ENCODE measurements around the gene CRYZL1. TPM values are rescaled to one million over a fixed set of nuclear protein-coding genes. Genes with fewer than 3 reads are reported as not detected.
"Not testable (repeated sequence)": the region's sequence is repeated elsewhere in the genome, so short reads cannot be mapped to it uniquely, and the experiment has no call there.

The CRYZL1 gene
- total RNA-seq, 1 experiment from 2014 or later: 21.1 TPM

DNA sequence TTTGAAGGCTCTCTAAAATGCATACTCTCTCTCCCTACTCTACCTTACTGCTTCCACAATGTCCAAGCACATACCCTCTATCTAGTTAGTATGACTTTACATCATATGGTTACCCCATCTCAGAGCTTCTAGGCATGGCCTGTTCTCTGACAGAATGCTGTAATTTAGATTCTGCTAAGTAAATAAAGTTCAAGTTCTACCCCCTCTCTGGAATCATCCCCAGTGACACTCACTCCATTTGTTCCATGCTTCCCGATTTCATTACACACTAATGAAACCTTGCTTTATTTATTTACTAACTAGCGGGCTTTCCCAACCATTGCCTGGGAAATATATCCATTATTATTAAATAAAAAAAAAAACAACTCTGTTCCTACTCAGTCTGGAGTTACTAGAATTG lies 7.3 kb downstream of the CRYZL1 start:
- no peak for DNase-seq (ENCODE audit: low read depth)

DNA sequence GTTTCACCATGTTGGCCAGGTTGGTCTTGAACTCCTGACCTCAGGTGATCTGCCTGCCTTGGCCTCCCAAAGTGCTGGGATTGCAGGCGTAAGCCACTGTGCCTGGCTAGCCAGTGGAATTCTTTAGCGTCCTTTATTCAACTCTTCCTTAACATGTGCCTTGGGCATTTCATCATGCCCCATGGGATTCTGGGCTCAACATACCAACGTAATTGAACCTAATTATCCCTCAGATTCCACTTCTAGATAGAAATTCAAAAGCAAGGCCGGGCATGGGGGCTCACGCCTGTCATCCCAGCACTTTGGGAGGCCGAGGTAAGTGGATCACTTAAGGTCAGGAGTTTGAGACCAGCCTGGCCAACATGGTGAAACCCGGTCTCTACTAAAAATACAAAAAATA lies 15.4 kb downstream of the CRYZL1 start:
- not testable (repeated sequence) for DNase-seq (ENCODE audit: low read depth)

DNA sequence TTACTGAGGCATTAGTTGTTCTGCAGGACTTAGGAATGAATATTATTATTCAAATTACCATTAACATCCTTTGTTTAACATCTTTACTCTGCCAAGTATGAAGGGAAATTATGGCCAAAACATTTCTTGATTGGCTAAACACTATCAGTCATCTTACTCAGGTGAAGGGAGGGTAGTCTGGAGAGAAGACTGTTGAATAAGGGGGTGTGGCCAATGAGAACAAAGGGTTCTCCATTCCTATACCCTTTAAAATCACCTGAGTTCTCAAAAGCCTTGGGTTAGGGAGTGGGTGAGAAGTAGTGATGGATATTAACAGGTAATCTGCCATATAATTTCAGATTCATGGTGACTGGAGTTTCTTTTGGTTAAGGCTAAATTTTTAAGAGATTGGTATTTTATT lies 19.3 kb downstream of the CRYZL1 start:
- DNase-seq (ENCODE audit: low read depth): no peak

DNA sequence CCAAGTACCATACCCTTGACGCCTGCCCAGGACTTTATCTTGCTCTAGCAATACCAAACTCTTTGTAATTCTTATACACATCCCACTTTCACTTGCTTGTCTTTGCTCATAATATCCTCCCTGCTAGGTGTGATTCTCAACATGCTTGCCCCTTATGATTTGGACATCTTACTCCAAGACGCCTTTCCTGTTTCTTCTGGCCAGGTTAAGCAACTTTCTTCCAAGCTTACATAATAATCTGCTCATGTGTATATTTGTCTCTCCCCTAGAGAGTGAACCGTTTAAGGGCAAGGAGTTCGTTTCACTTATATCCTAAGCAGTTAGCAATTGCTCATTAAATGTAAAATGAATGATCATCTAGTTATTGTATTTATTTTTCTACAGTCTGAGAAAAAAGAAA lies 21.8 kb downstream of the CRYZL1 start:
- DNase-seq (ENCODE audit: low read depth): no peak

DNA sequence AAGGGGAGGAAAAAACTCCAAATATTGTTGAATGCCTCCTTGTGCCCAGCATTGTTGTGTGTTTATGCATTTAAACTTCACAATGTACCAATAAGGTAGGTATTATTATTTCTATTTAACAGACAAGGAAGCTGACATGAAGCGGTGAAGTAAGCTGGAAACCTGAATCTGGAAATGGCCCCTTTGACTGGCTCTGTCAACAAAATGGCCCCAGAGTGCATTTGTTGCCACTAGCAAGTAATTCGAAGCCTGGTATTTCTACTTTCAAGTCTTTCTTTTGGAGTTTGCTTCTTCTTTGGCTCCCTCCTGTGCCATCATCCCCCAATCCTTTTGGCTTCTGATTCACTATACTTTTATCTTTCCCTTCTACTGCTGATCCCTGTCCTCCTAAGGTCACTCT lies 23.1 kb downstream of the CRYZL1 start:
- DNase-seq (ENCODE audit: low read depth): no peak

DNA sequence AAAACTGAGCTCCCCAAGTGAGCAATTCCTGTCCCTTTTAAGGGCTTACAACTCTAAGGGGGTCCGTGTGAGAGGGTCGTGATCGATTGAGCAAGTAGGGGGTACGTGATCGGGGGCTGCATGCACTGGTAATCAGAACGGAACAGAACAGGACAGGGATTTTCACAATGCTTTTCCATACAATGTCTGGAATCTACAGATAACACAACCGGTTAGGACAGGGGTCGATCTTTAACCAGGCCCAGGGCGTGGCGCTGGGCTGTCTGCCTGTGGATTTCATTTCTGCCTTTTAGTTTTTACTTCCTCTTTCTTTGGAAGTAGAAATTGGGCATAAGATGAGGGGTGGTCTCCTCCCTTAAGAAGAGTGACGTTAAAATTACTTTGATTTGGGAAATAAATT lies 24.0 kb downstream of the CRYZL1 start:
- DNase-seq (ENCODE audit: low read depth): not testable (repeated sequence)

DNA sequence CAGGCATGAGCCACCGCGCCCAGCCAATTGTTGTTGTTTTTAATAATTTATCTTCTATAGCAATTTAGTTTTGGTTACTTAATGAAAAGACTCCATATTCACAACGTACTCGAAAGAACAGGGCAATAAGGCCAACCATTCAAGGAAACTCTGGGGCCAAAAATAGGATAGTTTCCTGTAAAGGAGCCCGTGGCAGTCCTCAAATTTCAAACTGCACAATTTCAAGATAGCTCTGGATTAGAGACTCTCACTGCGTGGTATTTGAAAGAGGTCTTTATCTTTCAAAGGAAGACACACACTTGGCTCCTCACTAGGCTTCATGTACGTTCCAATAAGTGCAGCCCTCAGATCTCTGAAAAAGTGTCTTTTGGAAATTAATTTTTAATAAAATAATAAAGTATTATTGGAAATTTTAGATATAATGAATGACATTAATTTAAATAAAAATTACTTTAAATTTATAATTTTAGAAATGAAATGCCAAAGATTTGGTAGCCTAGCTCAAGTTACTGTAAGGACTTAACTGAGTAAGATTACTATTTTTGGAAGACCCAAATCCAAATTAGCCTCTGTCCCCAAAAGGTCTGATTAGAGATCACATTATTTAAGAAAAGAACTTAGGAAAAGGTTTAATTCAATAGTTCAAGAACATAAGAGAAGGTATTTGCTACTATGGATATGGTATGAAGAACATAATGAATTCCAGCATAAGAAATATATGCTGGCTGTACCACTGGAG lies 30.4 kb downstream of the CRYZL1 start:
- DNase-seq (ENCODE audit: low read depth): no peak

DNA sequence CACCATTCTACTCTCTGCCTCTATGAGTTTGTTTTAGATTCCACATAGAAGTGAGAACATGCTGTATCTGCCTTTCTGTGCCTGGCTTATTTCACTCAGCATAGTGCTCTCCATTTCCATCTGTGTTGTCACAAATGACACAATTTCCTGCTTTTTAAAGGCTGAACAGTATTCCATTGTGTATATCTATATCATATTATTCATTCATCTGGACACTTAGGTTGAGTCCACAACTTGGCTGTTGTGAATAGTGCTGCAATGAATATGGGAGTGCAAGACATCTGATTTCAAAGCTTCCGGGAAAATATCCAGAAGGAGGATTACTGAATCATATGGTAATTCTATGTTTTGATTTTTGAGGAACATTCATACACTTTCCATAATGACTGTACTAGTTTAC lies 33.0 kb downstream of the CRYZL1 start:
- DNase-seq (ENCODE audit: low read depth): no peak

DNA sequence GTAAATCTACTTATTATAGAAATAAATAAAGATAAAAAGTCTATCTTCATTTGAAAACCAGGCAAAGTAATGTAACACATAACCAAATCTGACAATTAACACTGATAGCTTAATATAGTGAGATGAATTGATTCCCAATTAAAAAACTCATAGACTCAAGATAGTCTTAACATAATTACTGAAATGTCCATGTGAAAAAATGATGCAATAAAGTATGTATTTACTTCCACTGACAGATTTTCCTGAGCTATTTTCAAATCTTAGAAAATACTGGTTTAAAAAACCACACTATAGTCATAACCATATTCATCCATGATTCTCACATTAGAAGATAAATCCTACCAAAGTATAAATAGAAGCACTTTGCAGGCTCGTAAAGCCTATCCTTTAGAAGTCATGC lies 43.5 kb downstream of the CRYZL1 start:
- no peak for DNase-seq (ENCODE audit: low read depth)

DNA sequence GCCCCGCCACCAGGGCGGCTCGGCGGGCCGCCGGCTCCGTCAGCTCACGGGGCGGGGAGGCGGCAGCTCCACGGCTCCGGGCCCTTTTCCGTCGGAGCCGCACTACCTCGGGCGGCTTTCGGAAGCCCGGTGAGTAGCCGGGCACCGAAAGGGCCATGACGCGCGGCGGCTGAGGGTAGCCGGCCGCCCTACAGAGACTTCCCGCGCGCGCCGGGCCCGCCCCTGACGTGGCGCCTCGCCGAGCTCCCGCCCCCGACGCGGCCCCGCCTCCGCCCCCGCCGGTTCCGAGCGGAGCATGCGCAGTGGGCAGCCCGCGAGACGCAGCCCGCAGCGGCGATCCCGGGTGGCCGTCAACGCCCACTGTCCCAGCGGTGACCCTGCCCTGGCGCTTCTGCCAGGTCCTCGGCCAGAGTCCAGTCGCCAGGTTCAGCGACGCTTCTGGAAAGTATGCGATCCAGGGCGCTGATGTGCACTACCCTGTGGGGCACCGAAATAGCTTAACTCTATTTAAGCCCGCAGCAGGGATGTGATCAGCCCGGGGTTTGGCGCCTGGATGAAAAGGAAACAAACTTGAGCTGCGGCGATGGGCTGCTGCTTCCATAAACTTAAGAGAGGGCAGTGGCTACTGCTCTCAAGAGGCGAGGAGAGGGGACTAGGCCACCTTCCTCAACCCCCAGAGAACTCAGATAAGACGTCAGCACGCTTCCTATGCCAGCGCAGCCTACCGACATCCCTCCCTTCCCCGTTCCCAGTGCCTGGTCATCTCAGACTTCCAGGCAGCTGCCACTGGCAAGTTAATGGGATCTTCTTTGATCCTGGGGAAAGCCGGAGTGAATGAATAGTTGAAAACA lies 52.8 kb downstream of the CRYZL1 start, which contains the start of gene DONSON:
Gene DONSON, minus strand, starts transcription at position 200 of the 851 bp plus-strand sequence. Its CDS starts 43 bp downstream, at position 157.
- DNase-seq (ENCODE audit: low read depth): peak; percentile 96

DNA sequence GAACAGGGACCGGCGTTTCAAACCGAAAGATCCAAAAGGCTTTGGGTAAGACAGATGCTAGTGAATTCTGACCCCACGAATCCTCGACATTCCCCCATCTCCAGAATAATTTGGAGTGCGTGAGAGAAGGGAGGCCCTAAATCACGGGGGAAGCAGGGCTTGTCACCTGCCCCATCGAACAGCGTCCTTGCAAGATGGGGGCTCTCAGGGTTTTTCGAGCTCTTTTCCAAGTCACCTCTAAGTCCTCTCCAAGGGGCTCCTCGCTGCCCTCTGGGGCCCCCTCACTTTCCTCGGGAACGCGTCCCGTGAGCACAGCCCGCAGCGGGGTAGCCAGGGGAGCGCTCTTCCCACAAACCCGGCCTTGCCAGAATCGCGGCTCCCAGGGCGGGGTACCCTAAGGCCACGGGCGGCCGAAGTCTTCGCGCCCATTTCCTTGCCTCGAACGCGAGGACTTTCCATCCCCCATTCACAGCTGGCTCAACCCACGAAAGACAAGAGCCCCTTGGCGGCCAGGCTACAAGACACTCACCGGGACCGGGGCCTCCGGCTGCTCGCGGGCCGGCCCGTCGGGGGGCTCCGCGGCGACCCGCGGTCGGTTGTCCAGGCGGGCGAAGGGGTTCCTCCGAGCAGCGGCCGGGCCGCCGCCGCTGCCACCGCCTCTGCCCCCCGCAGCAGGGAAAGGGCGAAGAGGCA lies 53.6 kb downstream of the CRYZL1 start:
- peak; percentile 58 for DNase-seq (ENCODE audit: low read depth)

DNA sequence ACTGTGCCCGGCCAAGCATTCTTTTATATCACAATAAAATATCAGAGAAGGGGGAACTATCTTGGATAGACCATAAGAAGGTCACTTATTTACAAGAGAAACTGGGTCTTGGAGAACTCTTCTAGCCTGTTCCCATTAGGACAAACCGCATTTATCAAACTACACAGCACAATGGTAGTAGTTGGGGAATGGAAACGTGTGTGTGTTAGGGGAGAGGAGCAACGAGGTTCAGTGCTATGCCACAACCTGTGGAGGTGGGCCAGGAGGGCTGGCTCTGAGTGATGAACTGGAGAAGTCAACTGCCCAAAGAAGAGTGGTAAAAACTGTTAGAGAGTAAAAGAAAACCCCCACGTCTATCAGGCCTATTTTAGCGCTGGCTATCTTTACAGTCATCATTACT lies 54.6 kb downstream of the CRYZL1 start:
- no peak for DNase-seq (ENCODE audit: low read depth)

DNA sequence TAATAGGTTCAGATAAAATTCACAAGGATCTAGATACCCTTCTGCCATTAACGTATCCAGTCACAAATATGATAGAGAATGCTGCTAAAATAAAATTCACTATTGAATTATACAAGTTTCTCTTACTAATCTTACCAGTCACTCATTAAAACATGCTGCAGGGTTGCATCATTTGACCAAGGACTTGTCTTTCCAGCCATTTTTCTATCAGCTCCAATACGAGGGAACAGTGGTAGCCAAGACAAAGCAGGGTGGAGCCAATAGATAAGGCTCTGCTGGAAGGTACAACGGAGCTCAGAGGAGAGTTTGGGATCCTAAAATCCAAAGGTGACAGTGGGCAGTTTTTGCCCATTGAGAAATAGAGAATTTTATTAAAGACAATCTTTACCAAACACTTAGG lies 57.1 kb downstream of the CRYZL1 start:
- DNase-seq (ENCODE audit: low read depth): no peak

DNA sequence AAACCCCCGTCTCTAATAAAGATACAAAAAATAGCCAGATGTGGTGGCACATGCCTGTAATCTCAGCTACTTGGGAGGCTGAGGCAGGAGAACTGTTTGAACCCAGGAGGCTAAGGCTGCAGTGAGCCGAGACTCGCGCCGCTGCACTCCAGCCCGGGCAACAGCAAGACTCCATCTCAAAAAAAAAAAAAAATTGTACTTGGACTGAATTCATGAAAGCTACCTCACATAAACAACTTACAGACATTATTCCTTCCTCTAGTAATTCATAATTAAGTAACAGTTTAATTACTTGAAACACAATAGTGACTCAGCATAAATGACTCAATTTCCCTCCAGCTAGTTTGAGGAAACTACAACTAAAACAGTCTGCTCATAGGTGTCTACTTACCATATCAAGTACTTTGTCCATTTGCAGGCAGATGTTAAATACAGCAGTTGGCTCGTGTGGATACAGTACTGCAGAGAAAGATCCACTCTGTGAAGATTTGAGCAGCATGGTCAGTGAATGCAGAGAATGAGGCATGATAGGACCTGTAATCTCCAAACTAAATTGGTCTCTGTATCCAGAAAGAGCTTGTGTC lies 62.5 kb downstream of the CRYZL1 start:
- DNase-seq (ENCODE audit: low read depth): no peak

DNA sequence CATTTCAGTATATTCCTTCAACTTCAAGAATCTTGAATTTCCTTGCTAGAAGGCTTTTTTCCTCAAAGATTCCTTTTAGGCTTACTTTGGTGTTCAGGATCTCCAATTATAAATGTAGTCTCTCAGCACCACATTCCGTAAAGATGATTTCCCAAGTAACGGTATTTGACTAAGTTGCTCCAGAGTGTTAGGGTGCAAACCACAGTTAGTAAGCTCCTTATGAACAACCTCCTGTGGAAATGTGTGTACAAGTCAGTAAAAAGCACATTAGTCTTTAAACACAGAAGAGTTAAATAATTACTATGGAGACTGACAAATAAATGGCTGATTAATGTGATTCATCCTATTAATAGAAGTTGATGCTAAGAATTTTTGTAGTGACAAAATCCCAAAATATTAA lies 63.3 kb downstream of the CRYZL1 start:
- no peak for DNase-seq (ENCODE audit: low read depth)

DNA sequence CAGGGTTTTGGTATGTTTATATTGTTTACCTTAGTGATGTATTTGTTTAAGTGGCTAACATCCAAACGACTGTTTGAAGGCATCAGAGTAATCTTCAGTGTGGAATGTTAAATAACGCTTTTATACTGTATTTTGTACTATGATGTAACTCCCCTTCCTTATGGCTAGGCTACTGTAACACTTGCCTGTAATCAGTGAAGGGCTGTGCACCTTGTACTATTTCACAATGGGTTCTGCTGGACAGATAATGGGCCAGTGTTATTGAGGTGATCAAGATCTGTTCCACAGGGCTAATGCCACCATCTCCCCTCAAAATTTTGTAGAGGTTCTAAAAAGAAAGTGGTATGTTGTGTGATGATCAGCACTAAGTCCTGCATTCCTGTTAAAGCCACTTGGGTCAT lies 64.8 kb downstream of the CRYZL1 start:
- not testable (repeated sequence) for DNase-seq (ENCODE audit: low read depth)

DNA sequence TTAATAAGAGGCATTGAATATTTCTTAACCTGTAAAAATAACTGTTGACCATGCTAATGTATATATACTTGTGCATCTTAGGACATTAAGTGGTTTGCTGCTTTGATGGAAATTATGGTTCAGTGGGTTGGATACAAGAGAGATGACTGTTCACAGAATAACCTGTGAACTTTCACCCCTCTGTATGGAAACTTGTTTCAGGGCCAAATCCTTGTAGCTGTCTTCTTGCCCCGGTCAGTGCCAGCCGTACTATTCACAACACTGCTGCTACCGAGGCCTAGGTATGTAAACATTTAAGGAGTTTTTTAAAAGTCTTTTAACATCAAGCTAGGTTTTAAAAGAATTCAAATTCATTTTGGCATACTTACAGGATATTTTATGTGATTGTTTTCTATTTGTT lies 69.2 kb downstream of the CRYZL1 start:
- no peak for DNase-seq (ENCODE audit: low read depth)

DNA sequence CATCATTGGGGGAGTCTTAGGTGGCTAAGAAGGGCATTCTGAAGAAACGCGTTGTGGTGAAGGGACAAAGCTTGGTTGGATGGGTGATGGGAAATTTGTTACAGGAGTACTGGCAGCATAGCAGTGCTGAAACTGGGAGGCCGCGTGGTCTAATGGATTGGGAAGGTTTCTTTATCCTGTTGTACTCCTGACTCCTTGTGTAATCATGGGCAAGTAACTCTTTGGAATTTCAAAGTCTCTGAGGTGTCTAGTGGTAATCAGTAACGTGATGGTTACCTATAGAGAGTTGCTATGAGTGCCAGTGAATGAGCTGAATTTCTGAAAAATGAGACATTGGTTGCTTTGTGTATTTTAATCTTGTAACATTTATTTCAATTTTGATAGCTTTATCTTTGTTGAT lies 71.5 kb downstream of the CRYZL1 start:
- no peak for DNase-seq (ENCODE audit: low read depth)

DNA sequence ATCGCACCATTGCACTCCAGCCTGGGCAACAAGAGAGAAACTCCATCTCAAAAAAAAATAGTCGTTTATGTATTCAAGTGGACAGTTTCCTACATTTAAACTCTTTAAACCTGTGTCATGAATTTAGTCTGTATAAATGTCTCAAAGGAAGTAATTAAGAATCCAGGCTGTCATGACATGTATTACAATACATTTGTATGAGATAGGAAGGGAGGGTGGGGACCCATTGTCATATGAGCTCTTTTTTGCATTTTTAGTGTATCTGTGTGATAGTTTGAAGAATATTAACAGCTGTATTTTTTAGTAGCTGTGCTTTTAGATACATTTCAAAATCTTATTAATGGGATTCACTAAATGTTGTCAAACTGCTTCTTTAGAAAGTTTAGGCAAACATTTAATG lies 73.1 kb downstream of the CRYZL1 start:
- no peak for DNase-seq (ENCODE audit: low read depth)

DNA sequence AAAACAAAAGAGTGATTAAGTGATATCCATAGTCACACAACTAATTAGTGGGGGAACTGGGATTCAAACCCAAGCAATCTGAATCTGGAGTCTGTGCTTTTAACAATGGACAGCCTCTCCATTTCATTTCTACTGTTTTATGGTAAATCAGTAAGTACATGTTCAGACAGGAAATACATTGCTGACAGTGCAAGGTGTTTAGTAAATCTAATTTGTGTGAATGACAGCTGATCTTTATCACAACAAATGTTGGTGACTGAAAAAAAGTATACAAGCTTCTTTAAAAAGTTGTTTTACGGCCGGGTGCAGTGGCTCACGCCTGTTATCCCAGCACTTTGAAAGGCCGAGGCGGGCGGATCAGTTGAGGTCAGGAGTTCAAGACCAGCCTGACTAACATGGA lies 73.6 kb downstream of the CRYZL1 start:
- no peak for DNase-seq (ENCODE audit: low read depth)

DNA sequence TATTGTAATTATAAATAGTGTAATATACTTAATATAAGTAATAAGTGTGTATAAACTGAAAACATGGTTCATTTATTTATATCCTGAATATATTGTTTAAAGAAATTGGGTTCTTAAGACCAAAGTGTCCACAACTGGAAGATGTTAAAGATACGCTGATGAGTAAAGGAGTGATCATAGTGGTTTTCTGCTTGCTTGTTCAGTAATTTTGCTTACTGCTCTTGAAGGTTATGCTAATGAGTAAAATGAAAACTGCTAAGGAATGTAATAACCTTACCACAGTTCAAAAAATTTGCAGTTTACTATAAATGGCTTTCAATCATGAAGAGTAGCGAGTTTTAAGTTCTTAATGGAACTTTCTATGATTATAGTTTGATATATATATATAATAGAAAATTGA lies 75.0 kb downstream of the CRYZL1 start:
- no peak for DNase-seq (ENCODE audit: low read depth)

DNA sequence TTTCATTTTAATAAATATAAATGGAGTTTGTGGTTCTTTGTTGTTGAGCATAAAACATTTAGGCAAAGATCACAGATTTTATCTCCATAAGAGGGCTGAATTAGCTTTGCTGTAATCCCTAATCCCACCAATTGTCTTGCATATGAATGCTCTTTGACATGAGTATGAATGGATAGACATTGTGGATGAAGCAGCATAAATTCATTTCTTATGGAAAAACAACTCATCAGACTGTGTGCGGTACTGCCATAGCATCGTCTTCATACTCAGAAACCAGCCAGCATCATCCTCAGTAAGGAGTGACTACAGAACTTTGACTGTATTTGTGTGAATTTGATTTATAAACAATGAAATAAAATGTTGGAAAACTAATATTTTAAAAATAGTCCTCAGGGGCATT lies 79.2 kb downstream of the CRYZL1 start:
- no peak for DNase-seq (ENCODE audit: low read depth)
